ENCODE measurements around the gene AJAP1. TPM values are rescaled to one million over a fixed set of nuclear protein-coding genes. Genes with fewer than 3 reads are reported as not detected.

Gene AJAP1
- polyA plus RNA-seq, 1 experiment: not detected

GRCh38 chr1:4681026-4681425, 26.6 kb downstream of the AJAP1 start:
- no peak for DNase-seq (ENCODE audit: low read depth, low spot score)
- Histone ChIP-seq H3K27ac (ENCODE audit: low read depth, low read length) (no peak overlapping the region), H3K9me3 (ENCODE audit: control insufficient read depth, insufficient read depth, low read length) (peaks cover 68% of the 10 kb centered on the region), H3K4me3 (ENCODE audit: low read depth, low read length) (no peak overlapping the region), H3K27me3 (ENCODE audit: control insufficient read depth, insufficient read depth, low read length) (no peaks in the 10 kb centered on the region)
- ChIA-PET POLR2A (no interaction called here), CTCF (no interaction called here)
- TF ChIP-seq CTCF (IDR thresholded peaks at IDR 0.05; ENCODE audit: low read depth, low read length): no peak

GRCh38 chr1:4682607-4683220, 28.3 kb downstream of the AJAP1 start:
- ChIA-PET POLR2A (no interaction called here), CTCF (no interaction called here)
- Histone ChIP-seq H3K27me3 (ENCODE audit: control insufficient read depth, insufficient read depth, low read length) (no peaks in the 10 kb centered on the region), H3K27ac (ENCODE audit: low read depth, low read length) (no peak overlapping the region), H3K9me3 (ENCODE audit: control insufficient read depth, insufficient read depth, low read length) (peaks cover 70% of the 10 kb centered on the region), H3K4me3 (ENCODE audit: low read depth, low read length) (no peak overlapping the region)
- no peak for TF ChIP-seq CTCF (IDR thresholded peaks at IDR 0.05; ENCODE audit: low read depth, low read length)
- DNase-seq (ENCODE audit: low read depth, low spot score): no peak

GRCh38 chr1:4684136-4684535, 29.7 kb downstream of the AJAP1 start:
- CTCF ChIA-PET: no interaction called here
- POLR2A ChIA-PET: no interaction called here
- Histone ChIP-seq H3K9me3 (ENCODE audit: control insufficient read depth, insufficient read depth, low read length) (peaks cover 75% of the 10 kb centered on the region), H3K4me3 (ENCODE audit: low read depth, low read length) (no peak overlapping the region), H3K27me3 (ENCODE audit: control insufficient read depth, insufficient read depth, low read length) (no peaks in the 10 kb centered on the region), H3K27ac (ENCODE audit: low read depth, low read length) (no peak overlapping the region)
- no peak for TF ChIP-seq CTCF (IDR thresholded peaks at IDR 0.05; ENCODE audit: low read depth, low read length)
- no peak for DNase-seq (ENCODE audit: low read depth, low spot score)

GRCh38 chr1:4684864-4685522, 30.6 kb downstream of the AJAP1 start:
- ChIA-PET CTCF (no interaction called here), POLR2A (no interaction called here)
- Histone ChIP-seq H3K27ac (ENCODE audit: low read depth, low read length) (no peak overlapping the region), H3K27me3 (ENCODE audit: control insufficient read depth, insufficient read depth, low read length) (no peaks in the 10 kb centered on the region), H3K4me3 (ENCODE audit: low read depth, low read length) (no peak overlapping the region), H3K9me3 (ENCODE audit: control insufficient read depth, insufficient read depth, low read length) (peaks cover 84% of the 10 kb centered on the region)
- TF ChIP-seq CTCF (IDR thresholded peaks at IDR 0.05; ENCODE audit: low read depth, low read length): no peak
- DNase-seq (ENCODE audit: low read depth, low spot score): no peak

- H3K27me3 ChIP-seq (ENCODE audit: control insufficient read depth, insufficient read depth, low read length): no peaks in the 10 kb centered on the region
- CTCF ChIA-PET: no interaction called here
These were observed 31.1 kb downstream of the AJAP1 start for GRCh38 chr1:4685523-4685865.

More at GRCh38 chr1:4685523-4685865, 31.1 kb downstream of the AJAP1 start:
- Histone ChIP-seq H3K9me3 (ENCODE audit: control insufficient read depth, insufficient read depth, low read length) (peaks cover 89% of the 10 kb centered on the region), H3K27ac (ENCODE audit: low read depth, low read length) (no peak overlapping the region), H3K4me3 (ENCODE audit: low read depth, low read length) (no peak overlapping the region)
- no peak for TF ChIP-seq CTCF (IDR thresholded peaks at IDR 0.05; ENCODE audit: low read depth, low read length)
- POLR2A ChIA-PET: no interaction called here
- no peak for DNase-seq (ENCODE audit: low read depth, low spot score)
